ENCODE data around the gene GRB10. TPM values are rescaled to one million over a fixed set of nuclear protein-coding genes. Genes with fewer than 3 reads are reported as not detected.
"Not testable (repeated sequence)": the region's sequence is repeated elsewhere in the genome, so short reads cannot be mapped to it uniquely, and the experiment has no call there.

Gene GRB10
- total RNA-seq, 1 donor from 2014 or later: not detected

DNA sequence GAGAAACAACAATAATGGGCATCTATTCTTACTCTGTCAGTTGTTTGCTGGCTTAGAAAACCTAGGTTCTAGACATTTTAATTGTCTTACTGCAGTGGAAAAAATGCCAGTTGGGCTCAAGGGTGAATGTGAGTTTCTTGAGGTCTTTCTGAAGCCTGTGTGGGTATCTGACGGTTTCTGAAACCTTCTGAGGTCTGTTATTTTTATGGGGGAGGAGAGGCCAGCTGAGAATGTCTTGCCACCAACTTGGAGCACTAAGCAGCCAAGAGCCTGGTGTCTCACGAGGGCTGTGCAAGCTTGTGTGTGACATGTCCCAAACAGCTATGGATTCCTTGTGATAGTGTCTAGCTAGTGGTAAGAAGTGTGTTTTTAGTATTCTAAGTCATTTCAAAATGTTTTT lies 193.3 kb downstream of the GRB10 start:
- TF ChIP-seq, protein P1, sequence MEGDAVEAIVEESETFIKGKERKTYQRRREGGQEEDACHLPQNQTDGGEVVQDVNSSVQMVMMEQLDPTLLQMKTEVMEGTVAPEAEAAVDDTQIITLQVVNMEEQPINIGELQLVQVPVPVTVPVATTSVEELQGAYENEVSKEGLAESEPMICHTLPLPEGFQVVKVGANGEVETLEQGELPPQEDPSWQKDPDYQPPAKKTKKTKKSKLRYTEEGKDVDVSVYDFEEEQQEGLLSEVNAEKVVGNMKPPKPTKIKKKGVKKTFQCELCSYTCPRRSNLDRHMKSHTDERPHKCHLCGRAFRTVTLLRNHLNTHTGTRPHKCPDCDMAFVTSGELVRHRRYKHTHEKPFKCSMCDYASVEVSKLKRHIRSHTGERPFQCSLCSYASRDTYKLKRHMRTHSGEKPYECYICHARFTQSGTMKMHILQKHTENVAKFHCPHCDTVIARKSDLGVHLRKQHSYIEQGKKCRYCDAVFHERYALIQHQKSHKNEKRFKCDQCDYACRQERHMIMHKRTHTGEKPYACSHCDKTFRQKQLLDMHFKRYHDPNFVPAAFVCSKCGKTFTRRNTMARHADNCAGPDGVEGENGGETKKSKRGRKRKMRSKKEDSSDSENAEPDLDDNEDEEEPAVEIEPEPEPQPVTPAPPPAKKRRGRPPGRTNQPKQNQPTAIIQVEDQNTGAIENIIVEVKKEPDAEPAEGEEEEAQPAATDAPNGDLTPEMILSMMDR (IDR thresholded peaks at IDR 0.05): no peak
- Mint-ChIP-seq H3K4me3 (no peak overlapping the region), H3K36me3 (ENCODE audit: low read depth) (no peaks in the 10 kb centered on the region), H3K27me3 (peaks cover 30% of the 10 kb centered on the region), H3K27ac (no peak overlapping the region), H3K4me1 (no peaks in the 10 kb centered on the region), H3K9me3 (peaks cover 3% of the 10 kb centered on the region)
- DNase-seq: no peak
- ATAC-seq (ENCODE audit: low read depth): no peak
- POLR2A ChIA-PET: no interaction called here
- intact Hi-C loops (cut with micrococcal nuclease): no loop called here
- CTCF ChIA-PET: no interaction called here

DNA sequence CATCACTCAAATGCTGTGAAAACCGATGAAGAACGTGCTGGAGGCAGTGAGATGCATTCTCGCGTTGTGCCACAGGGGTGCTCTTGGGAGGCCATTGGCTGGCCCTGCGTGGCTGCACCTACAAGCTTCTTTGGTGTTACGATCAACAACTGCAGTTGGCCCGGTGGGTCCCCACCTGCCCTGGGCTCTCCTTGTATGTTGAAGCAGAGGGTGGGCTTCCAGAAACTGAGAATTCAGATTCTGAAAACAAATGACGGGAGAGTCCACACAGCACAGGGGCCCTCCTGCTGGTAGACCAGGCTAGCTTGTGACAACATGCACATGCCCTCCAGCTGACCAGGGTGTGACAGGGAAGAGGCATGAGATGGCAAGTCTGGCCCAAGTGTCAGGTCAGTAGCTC lies 193.8 kb downstream of the GRB10 start:
- Mint-ChIP-seq H3K4me1 (no peaks in the 10 kb centered on the region), H3K27ac (no peak overlapping the region), H3K9me3 (peaks cover 3% of the 10 kb centered on the region), H3K4me3 (no peak overlapping the region), H3K36me3 (ENCODE audit: low read depth) (no peaks in the 10 kb centered on the region), H3K27me3 (peaks cover 30% of the 10 kb centered on the region)
- CTCF ChIA-PET: no interaction called here
- intact Hi-C loops (cut with micrococcal nuclease): no loop called here
- ATAC-seq (ENCODE audit: low read depth): no peak
- POLR2A ChIA-PET: no interaction called here
- DNase-seq: no peak
- TF ChIP-seq, protein P1 (IDR thresholded peaks at IDR 0.05): no peak

DNA sequence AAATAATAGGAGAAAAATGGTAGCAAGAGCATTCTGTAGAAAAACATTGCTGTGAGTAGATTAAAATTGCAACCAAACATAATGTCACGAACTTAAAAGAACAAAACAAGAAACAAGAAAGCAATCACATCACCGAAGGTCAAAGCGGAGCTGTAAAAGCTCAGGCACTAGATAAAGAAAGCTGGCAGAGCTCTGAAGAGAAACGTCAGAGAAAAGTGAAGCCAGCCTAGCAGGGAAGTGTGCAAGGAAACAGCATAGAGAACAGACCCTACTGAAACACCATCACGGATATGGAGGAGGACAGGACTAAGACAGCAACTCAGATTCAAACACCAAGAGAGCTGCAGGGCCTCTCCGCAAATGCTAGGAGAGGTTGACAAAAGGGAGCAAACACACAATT lies 195.0 kb downstream of the GRB10 start:
- intact Hi-C loops (cut with micrococcal nuclease): no loop called here
- no peak overlapping the region for H3K4me3 Mint-ChIP-seq
- no peak overlapping the region for H3K27ac Mint-ChIP-seq
- H3K9me3 Mint-ChIP-seq: peaks cover 8% of the 10 kb centered on the region
- TF ChIP-seq, protein P1 (IDR thresholded peaks at IDR 0.05): no peak
- DNase-seq: no peak
- CTCF ChIA-PET: no interaction called here
- H3K4me1 Mint-ChIP-seq: no peaks in the 10 kb centered on the region
- POLR2A ChIA-PET: no interaction called here
- ATAC-seq (ENCODE audit: low read depth): no peak
- H3K27me3 Mint-ChIP-seq: peaks cover 30% of the 10 kb centered on the region
- H3K36me3 Mint-ChIP-seq (ENCODE audit: low read depth): no peaks in the 10 kb centered on the region

DNA sequence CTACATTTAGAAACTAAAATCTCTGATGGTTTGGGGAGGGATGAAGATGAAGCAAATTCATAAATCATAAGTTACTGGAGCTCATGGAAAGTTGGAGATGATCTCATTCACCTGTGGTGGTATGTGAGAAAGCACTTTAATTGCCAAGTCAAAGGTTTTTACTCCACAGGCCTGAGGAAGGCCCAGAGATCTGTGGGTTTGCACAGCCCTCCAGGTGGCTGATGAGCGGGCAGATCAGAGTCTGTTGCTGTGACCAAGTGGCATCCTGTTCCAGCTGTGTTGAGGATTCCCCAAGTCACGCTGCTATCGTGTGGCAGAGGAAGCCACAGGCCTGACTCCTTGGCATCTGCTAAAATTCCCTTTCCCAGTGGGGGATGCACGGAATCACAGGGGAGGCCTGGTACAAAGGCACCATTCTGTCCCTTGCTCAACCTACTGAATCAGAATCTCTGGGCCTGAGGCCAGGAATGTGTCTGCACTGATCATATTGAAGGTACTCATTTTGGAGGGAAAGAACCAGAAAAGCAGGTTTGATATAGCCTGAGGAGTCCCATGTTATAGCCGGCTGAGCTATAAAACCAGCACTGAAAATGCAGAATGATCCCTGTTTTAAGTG lies 197.8 kb downstream of the GRB10 start:
- Mint-ChIP-seq H3K4me1 (no peaks in the 10 kb centered on the region), H3K27me3 (peaks cover 28% of the 10 kb centered on the region), H3K9me3 (peaks cover 8% of the 10 kb centered on the region), H3K4me3 (no peak overlapping the region), H3K27ac (no peak overlapping the region), H3K36me3 (ENCODE audit: low read depth) (no peaks in the 10 kb centered on the region)
- ChIA-PET CTCF (no interaction called here), POLR2A (no interaction called here)
- ATAC-seq (ENCODE audit: low read depth) (no peak), DNase-seq (no peak)
- intact Hi-C loops (cut with micrococcal nuclease): no loop called here
- TF ChIP-seq, protein P1 (IDR thresholded peaks at IDR 0.05): no peak

DNA sequence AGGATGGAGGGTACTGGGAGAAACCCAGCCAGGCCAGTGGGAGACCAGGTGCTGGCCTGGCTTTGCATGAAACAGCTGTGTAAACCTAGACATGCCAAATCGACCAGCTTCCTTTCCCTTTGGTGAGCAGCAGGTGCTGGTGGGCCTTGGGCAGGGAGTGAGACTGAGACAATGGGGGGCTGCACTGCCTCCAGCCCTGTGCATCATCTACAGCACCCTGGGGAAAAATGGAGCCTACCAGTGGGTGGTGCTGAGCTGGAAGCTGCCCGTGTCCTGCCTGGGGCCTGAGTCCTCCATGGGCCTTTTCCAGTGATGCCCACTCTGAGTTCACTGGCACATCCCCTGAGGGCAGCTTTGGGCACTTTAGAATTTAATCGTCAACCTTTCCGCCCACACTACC lies 198.3 kb downstream of the GRB10 start:
- TF ChIP-seq, protein P1 (IDR thresholded peaks at IDR 0.05): no peak
- DNase-seq (no peak), ATAC-seq (ENCODE audit: low read depth) (no peak)
- CTCF ChIA-PET: no interaction called here
- no peak overlapping the region for H3K4me3 Mint-ChIP-seq
- H3K27me3 Mint-ChIP-seq: peaks cover 29% of the 10 kb centered on the region
- no peaks in the 10 kb centered on the region for H3K4me1 Mint-ChIP-seq
- intact Hi-C loops (cut with micrococcal nuclease): no loop called here
- POLR2A ChIA-PET: no interaction called here
- no peak overlapping the region for H3K27ac Mint-ChIP-seq
- peaks cover 8% of the 10 kb centered on the region for H3K9me3 Mint-ChIP-seq
- no peaks in the 10 kb centered on the region for H3K36me3 Mint-ChIP-seq (ENCODE audit: low read depth)

DNA sequence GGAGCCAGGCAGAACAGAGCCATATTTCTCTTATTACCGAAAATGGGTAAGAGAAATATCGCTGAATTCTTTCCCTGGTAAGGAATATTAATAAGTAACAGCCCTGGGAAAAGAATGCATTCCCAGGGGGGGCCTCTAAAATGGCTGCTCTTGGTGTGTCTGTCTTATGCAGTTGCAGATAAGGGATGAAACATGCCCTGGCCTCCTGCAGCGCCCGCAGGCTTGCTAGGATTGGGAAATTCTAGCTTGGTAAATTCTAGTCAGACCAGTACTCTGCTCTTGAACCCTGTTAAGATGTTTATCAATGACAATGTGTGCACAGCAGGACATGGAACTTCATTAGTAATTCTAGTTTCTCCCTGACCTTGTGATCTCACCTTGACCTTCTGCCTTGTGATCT lies 199.4 kb downstream of the GRB10 start:
- peaks cover 26% of the 10 kb centered on the region for H3K27me3 Mint-ChIP-seq
- CTCF ChIA-PET; ATAC-seq (ENCODE audit: low read depth); DNase-seq; H3K4me3 Mint-ChIP-seq; H3K27ac Mint-ChIP-seq; H3K4me1 Mint-ChIP-seq; H3K36me3 Mint-ChIP-seq (ENCODE audit: low read depth); intact Hi-C loops (cut with micrococcal nuclease); POLR2A ChIA-PET; H3K9me3 Mint-ChIP-seq: not testable (repeated sequence)

DNA sequence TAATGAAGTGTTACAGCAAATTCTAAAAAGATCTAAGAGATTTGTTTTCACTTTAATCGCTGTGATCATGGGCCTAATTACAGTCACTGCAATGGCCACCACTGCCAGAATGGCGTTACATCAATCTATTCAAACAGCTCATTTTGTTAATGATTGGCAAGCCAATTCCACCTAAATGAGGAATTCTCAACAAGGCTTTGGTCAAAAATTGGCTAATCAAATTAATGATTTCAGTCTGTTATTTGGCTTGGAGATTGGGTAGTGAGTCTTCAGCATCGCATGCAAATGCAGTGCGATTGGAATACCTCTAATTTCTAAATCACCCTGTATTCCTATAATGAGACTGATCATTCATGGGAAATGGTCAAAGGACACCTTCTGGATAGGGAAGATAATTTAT lies 200.4 kb downstream of the GRB10 start:
- H3K4me1 Mint-ChIP-seq; H3K4me3 Mint-ChIP-seq; H3K9me3 Mint-ChIP-seq; H3K36me3 Mint-ChIP-seq (ENCODE audit: low read depth); DNase-seq; ATAC-seq (ENCODE audit: low read depth); POLR2A ChIA-PET; H3K27ac Mint-ChIP-seq; intact Hi-C loops (cut with micrococcal nuclease); CTCF ChIA-PET: not testable (repeated sequence)
- H3K27me3 Mint-ChIP-seq: peaks cover 28% of the 10 kb centered on the region

DNA sequence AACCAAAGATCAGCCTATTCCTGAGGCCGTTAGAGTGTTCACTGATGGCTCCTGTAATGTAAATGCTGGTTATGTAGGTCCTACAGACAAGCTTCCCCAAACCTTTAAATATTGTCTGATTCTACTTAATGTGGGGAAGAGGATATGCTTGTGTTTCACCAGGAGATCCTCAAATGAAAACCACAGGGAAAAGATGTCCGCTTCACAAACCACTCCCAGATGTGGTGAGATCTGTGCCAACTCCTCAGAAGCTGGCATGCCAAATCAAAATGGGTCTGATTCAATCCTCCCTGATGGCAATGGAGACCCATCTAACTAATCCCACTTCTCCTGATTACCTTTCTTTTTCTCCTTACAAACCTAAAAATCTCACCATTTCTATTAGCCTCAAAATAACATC lies 202.0 kb downstream of the GRB10 start:
- H3K27ac Mint-ChIP-seq; H3K36me3 Mint-ChIP-seq (ENCODE audit: low read depth); H3K4me3 Mint-ChIP-seq; H3K4me1 Mint-ChIP-seq; ATAC-seq (ENCODE audit: low read depth); intact Hi-C loops (cut with micrococcal nuclease); DNase-seq; CTCF ChIA-PET; POLR2A ChIA-PET; H3K9me3 Mint-ChIP-seq: not testable (repeated sequence)
- H3K27me3 Mint-ChIP-seq: peaks cover 29% of the 10 kb centered on the region

Data from activated B cell treated with CpG ODN at 0.5 μM for 24 hours (primary cell).